CD8-positive, alpha-beta memory T cell (primary cell): ENCODE data around the gene KERA. TPM values are rescaled to one million over a fixed set of nuclear protein-coding genes. Genes with fewer than 3 reads are reported as not detected.

ENCODE experiments used
- CTCF ChIA-PET: fragments of 350-600 bp; sonication (Branson Sonifier 250); formaldehyde crosslinking; loops from one replicate; lab custom pipeline; 2021; ENCODE audit warnings: antibody characterized with exemption; lab: Charles Lee
- POLR2A ChIA-PET: fragments of 350-600 bp; sonication (Branson Sonifier 250); formaldehyde crosslinking; loops from one replicate; lab custom pipeline; 2021; ENCODE audit warnings: antibody characterized with exemption; lab: Charles Lee
- DNase-seq, 5 donors: peaks; one replicate each; pipeline versions ENCODE4 v3.0.0 to v3.0.0-alpha.2; 2020 to 2022; ENCODE audit warnings: mixed read lengths in 1 of 5
- H3K27ac ChIP-seq: one replicate; pipeline ENCODE4 v1.7.0; 2013; ENCODE audit warnings: low read depth, mild to moderate bottlenecking, low read length, moderate library complexity
- H3K27me3 ChIP-seq: 2 replicates; pipeline ENCODE4 v1.7.0; 2013; ENCODE audit warnings: low read length, mild to moderate bottlenecking; ENCODE audit not compliant: insufficient read depth, poor library complexity, severe bottlenecking
- H3K36me3 ChIP-seq: 2 replicates; pipeline ENCODE4 v1.7.0; 2013; ENCODE audit warnings: mild to moderate bottlenecking, low read length, moderate library complexity; ENCODE audit not compliant: insufficient read depth
- H3K4me1 ChIP-seq: 2 replicates; pipeline ENCODE4 v1.7.0; 2013; ENCODE audit warnings: mild to moderate bottlenecking, low read length, moderate library complexity; ENCODE audit not compliant: insufficient read depth
- H3K4me3 ChIP-seq: 2 replicates; pipeline ENCODE4 v1.7.0; 2013; ENCODE audit warnings: mild to moderate bottlenecking, low read length
- H3K9me3 ChIP-seq: 2 replicates; pipeline ENCODE4 v1.7.0; 2013; ENCODE audit warnings: mild to moderate bottlenecking, low read length
- H3K27ac Mint-ChIP-seq, 8 donors: one replicate each; pipeline ENCODE4 v1.8.0; 2020 to 2021; ENCODE audit warnings: mixed read lengths in 8 of 8, mild to moderate bottlenecking in 6 of 8, inconsistent platforms in 3 of 8, moderate library complexity in 3 of 8
- H3K27me3 Mint-ChIP-seq, 2 donors: one replicate each; pipeline ENCODE4 v1.8.0; 2020 to 2021; ENCODE audit warnings: mixed read lengths in 2 of 2, mild to moderate bottlenecking in 1 of 2, moderate library complexity in 1 of 2
- H3K36me3 Mint-ChIP-seq, 3 donors: one replicate each; pipeline ENCODE4 v1.8.0; 2020 to 2021; ENCODE audit warnings: mixed read lengths in 3 of 3, inconsistent platforms in 1 of 3, mild to moderate bottlenecking in 1 of 3
- H3K4me1 Mint-ChIP-seq, 3 donors: one replicate each; pipeline ENCODE4 v1.8.0; 2020 to 2021; ENCODE audit warnings: mixed read lengths in 3 of 3, inconsistent platforms in 1 of 3, mild to moderate bottlenecking in 1 of 3
- H3K4me3 Mint-ChIP-seq, 7 donors: one replicate each; pipeline ENCODE4 v1.8.0; 2020 to 2021; ENCODE audit warnings: mixed read lengths in 7 of 7, mild to moderate bottlenecking in 6 of 7, moderate library complexity in 4 of 7, inconsistent platforms in 2 of 7
- H3K9me3 Mint-ChIP-seq, 5 donors: one replicate each; pipeline ENCODE4 v1.8.0; 2020 to 2022; ENCODE audit warnings: mixed read lengths in 5 of 5, mild to moderate bottlenecking in 3 of 5, moderate library complexity in 2 of 5, inconsistent platforms in 1 of 5
- polyA plus RNA-seq: library from polyadenylated mRNA; unstranded; fragments of 300-500 nt; fragmentation: Illumina TruSeq; gene quantifications from one replicate; pipeline ENCODE4 v1.2.3, GENCODE V29; 2021
- total RNA-seq, 2 experiments: library from RNA; stranded (reverse); gene quantifications; one replicate each; pipeline ENCODE4 v1.2.3, GENCODE V29; 2021

KERA gene
- total RNA-seq = not detected
- not detected for polyA plus RNA-seq

DNA sequence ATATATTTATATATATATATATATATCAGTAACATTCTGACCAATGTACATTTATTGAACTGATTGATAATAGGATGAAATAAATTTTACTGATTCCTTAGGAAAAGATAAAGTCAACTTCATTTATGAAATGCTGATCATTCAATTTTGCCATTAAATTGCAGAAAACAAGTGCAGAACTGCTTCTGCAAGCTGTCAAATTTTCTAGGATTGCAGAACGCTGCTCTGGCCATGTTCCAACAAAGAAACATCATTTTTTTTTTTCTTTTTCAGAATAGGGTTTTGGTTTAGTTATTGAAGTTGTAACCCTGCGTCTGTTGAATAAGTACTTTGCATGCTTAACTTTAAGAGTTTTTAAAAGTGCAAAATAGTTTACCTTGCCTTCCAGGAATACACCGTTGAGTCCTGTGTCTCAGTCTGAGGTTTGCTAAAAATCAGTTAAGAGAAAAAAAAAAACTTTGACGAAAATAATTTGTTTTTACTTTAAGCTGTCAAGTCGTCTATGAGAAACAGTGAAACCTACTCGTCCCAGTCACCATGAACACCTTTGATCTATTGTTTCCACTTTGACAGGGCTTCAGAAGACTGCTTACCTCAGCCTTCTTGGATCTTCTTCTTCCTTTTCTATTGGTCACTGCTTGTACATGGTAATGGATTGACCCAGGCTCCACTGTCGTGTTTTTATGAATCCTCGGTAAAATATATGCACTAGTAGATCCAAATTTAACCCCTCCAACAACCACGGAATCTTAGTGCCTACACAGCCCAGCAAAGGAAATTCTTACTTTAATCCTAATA, at the start of gene KERA:
Gene KERA (minus strand): TSS at position 657 of the 798 bp plus-strand sequence. CDS start 1,743 bp downstream, outside the sequence.
- no peaks in the 10 kb centered on the region for H3K36me3 Mint-ChIP-seq
- no peak within 1 kb of the TSS for H3K4me3 Mint-ChIP-seq
- no peak within 1 kb of the TSS for H3K27ac Mint-ChIP-seq
- Histone ChIP-seq H3K9me3 (no peaks in the 10 kb centered on the region), H3K4me1 (no peaks in the 10 kb centered on the region), H3K36me3 (no peaks in the 10 kb centered on the region), H3K27ac (no peak within 1 kb of the TSS), H3K27me3 (no peaks in the 10 kb centered on the region), H3K4me3 (no peak within 1 kb of the TSS)
- H3K9me3 Mint-ChIP-seq = peaks cover 0 to 4% (median 0%) of the 10 kb centered on the region in 5 donors
- no peak for DNase-seq
- no peaks in the 10 kb centered on the region for H3K4me1 Mint-ChIP-seq
- H3K27me3 Mint-ChIP-seq = no peaks in the 10 kb centered on the region
- POLR2A ChIA-PET = no interaction called here
- CTCF ChIA-PET = no interaction called here

GRCh38 chr12:91106283-91106682, 48.5 kb upstream of the KERA start:
- Histone ChIP-seq H3K9me3 (no peaks in the 10 kb centered on the region), H3K36me3 (no peaks in the 10 kb centered on the region), H3K4me3 (no peak overlapping the region), H3K27ac (no peak overlapping the region), H3K4me1 (no peaks in the 10 kb centered on the region), H3K27me3 (no peaks in the 10 kb centered on the region)
- Mint-ChIP-seq H3K36me3 (no peaks in the 10 kb centered on the region), H3K27ac (no peak overlapping the region), H3K9me3 (peaks cover 0 to 2% (median 0%) of the 10 kb centered on the region in 5 donors), H3K27me3 (peaks cover 0 to 2% of the 10 kb centered on the region in 2 donors), H3K4me1 (no peaks in the 10 kb centered on the region), H3K4me3 (no peak overlapping the region)
- ChIA-PET POLR2A (no interaction called here), CTCF (no interaction called here)
- DNase-seq = no peak

GRCh38 chr12:91105807-91106206, 48.0 kb upstream of the KERA start:
- POLR2A ChIA-PET = no interaction called here
- Mint-ChIP-seq H3K4me3 (no peak overlapping the region), H3K27ac (no peak overlapping the region), H3K27me3 (peaks cover 0 to 2% of the 10 kb centered on the region in 2 donors), H3K9me3 (peaks cover 0 to 2% (median 0%) of the 10 kb centered on the region in 5 donors), H3K36me3 (no peaks in the 10 kb centered on the region), H3K4me1 (no peaks in the 10 kb centered on the region)
- no peak overlapping the region for H3K4me3 ChIP-seq
- no peaks in the 10 kb centered on the region for H3K9me3 ChIP-seq
- no peak for DNase-seq
- H3K4me1 ChIP-seq = no peaks in the 10 kb centered on the region
- H3K27ac ChIP-seq = no peak overlapping the region
- H3K36me3 ChIP-seq = no peaks in the 10 kb centered on the region
- CTCF ChIA-PET = no interaction called here
- H3K27me3 ChIP-seq = no peaks in the 10 kb centered on the region

DNA sequence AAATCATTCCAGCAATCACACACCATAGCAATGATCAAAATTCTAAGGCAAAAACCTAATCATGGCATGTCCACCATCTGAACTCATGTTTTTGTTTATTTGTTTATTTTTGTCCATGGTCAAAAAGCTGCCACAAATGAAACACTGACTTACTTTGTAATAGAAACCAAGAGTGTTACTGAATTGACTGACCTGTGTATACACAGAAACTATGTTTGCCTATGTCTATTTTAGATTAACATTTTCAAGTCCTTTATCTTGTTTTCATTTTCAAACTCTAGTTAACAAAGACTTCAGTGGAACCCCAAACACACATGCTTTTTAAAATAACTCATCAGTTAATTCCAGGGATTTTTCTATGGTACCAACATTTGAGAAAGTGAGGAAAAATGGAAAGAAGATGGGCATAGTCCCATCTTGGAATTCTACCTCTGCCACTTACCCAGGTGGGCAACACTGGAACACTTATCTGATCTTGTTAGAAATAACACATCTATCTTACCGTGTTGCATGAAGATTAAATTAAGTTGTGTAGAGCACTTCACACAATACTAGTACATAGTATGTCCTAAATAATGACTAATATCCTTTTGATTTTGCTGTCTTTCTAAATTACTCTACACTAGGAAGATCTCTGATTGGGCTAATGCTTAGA, 47.1 kb upstream of the KERA start:
- H3K9me3 Mint-ChIP-seq = peaks cover 0 to 2% (median 0%) of the 10 kb centered on the region in 5 donors
- no peak overlapping the region for H3K4me3 ChIP-seq
- no peaks in the 10 kb centered on the region for H3K9me3 ChIP-seq
- no peak overlapping the region for H3K27ac ChIP-seq
- H3K36me3 ChIP-seq = no peaks in the 10 kb centered on the region
- ChIA-PET POLR2A (no interaction called here), CTCF (no interaction called here)
- DNase-seq = no peak
- no peaks in the 10 kb centered on the region for H3K27me3 ChIP-seq
- no peak overlapping the region for H3K4me3 Mint-ChIP-seq
- no peaks in the 10 kb centered on the region for H3K36me3 Mint-ChIP-seq
- no peak overlapping the region for H3K27ac Mint-ChIP-seq
- peaks cover 0 to 2% of the 10 kb centered on the region in 2 donors for H3K27me3 Mint-ChIP-seq
- no peaks in the 10 kb centered on the region for H3K4me1 Mint-ChIP-seq
- no peaks in the 10 kb centered on the region for H3K4me1 ChIP-seq

DNA sequence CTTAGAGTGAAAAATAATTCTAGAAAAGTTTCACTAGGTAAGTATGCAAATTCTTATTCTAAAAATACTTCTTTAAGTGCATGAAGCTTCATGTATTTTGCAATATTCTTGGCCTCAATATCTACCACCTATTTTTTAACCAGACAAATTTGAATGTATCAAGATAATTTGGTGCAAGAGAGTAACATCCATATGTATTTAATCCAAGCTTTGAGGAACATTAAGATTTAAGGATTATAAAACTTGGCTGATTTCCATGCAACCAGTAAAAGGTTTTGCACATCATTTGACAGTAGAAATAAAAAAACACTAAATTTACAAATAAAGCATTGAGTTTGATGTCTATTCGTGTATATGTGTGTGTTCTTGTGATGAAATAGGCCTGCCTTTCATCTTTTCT, 45.8 kb upstream of the KERA start:
- Mint-ChIP-seq H3K4me3 (no peak overlapping the region), H3K4me1 (no peaks in the 10 kb centered on the region), H3K27me3 (no peaks in the 10 kb centered on the region), H3K36me3 (no peaks in the 10 kb centered on the region), H3K9me3 (peaks cover 0 to 2% (median 0%) of the 10 kb centered on the region in 5 donors), H3K27ac (no peak overlapping the region)
- Histone ChIP-seq H3K4me1 (no peaks in the 10 kb centered on the region), H3K4me3 (no peak overlapping the region), H3K9me3 (no peaks in the 10 kb centered on the region), H3K27me3 (no peaks in the 10 kb centered on the region), H3K27ac (no peak overlapping the region), H3K36me3 (no peaks in the 10 kb centered on the region)
- no peak for DNase-seq
- CTCF ChIA-PET = no interaction called here
- POLR2A ChIA-PET = no interaction called here

GRCh38 chr12:91103101-91103500, 45.3 kb upstream of the KERA start:
- POLR2A ChIA-PET = no interaction called here
- no peaks in the 10 kb centered on the region for H3K36me3 Mint-ChIP-seq

GRCh38 chr12:91100906-91101305, 43.1 kb upstream of the KERA start:
- Histone ChIP-seq H3K36me3 (no peaks in the 10 kb centered on the region), H3K9me3 (no peaks in the 10 kb centered on the region), H3K4me3 (no peak overlapping the region), H3K27me3 (no peaks in the 10 kb centered on the region), H3K4me1 (no peaks in the 10 kb centered on the region), H3K27ac (no peak overlapping the region)
- Mint-ChIP-seq H3K4me1 (no peaks in the 10 kb centered on the region), H3K27me3 (no peaks in the 10 kb centered on the region), H3K36me3 (no peaks in the 10 kb centered on the region), H3K4me3 (no peak overlapping the region), H3K9me3 (no peaks in the 10 kb centered on the region), H3K27ac (no peak overlapping the region)
- CTCF ChIA-PET = no interaction called here
- POLR2A ChIA-PET = no interaction called here
- no peak for DNase-seq

More at GRCh38 chr12:91103101-91103500, 45.3 kb upstream of the KERA start:
- Mint-ChIP-seq H3K9me3 (peaks cover 0 to 2% (median 0%) of the 10 kb centered on the region in 5 donors), H3K4me3 (no peak overlapping the region), H3K27ac (no peak overlapping the region), H3K4me1 (no peaks in the 10 kb centered on the region), H3K27me3 (no peaks in the 10 kb centered on the region)
- Histone ChIP-seq H3K9me3 (no peaks in the 10 kb centered on the region), H3K4me3 (no peak overlapping the region), H3K27ac (no peak overlapping the region), H3K27me3 (no peaks in the 10 kb centered on the region), H3K36me3 (no peaks in the 10 kb centered on the region), H3K4me1 (no peaks in the 10 kb centered on the region)
- CTCF ChIA-PET = no interaction called here
- no peak for DNase-seq

GRCh38 chr12:91099836-91100235, 42.0 kb upstream of the KERA start:
- H3K36me3 ChIP-seq = no peaks in the 10 kb centered on the region
- Mint-ChIP-seq H3K4me1 (no peaks in the 10 kb centered on the region), H3K27me3 (no peaks in the 10 kb centered on the region), H3K9me3 (no peaks in the 10 kb centered on the region), H3K36me3 (no peaks in the 10 kb centered on the region), H3K27ac (no peak overlapping the region), H3K4me3 (no peak overlapping the region)
- H3K27me3 ChIP-seq = no peaks in the 10 kb centered on the region
- no peaks in the 10 kb centered on the region for H3K9me3 ChIP-seq
- no peak overlapping the region for H3K27ac ChIP-seq
- no peak overlapping the region for H3K4me3 ChIP-seq
- DNase-seq = no peak
- no peaks in the 10 kb centered on the region for H3K4me1 ChIP-seq
- ChIA-PET CTCF (no interaction called here), POLR2A (no interaction called here)
